ENCODE measurements around the gene XPO6. TPM values are rescaled to one million over a fixed set of nuclear protein-coding genes. Genes with fewer than 3 reads are reported as not detected.

Gene XPO6
- total RNA-seq, 4 donors from 2014 or later, result 88.2 to 160 (median 118) TPM

- Histone ChIP-seq H3K27me3 (no peaks in the 10 kb centered on the region), H3K9me3 (no peaks in the 10 kb centered on the region), H3K27ac (no peak overlapping the region), H3K4me1 (peaks cover 15 to 17% of the 10 kb centered on the region in 2 donors), H3K36me3 (peaks cover 16 to 21% of the 10 kb centered on the region in 2 donors), H3K4me3 (replicated peaks in 1 of 3) (no peak overlapping the region)
- intact Hi-C loops (cut with DNase I), result no loop called here
- no peak for DNase-seq
- WGBS, 2 donors, result 81 to 87% methylated on average over 5 of the region's 5 CpGs
- TF ChIP-seq CTCF (IDR thresholded peaks at IDR 0.05), result no peak
- no peak for TF ChIP-seq POLR2A (IDR thresholded peaks at IDR 0.05)
These were observed 45.2 kb downstream of the XPO6 start for GRCh38 chr16:28166394-28167208.

GRCh38 chr16:28165598-28165997, 46.2 kb downstream of the XPO6 start:
- intact Hi-C loops (cut with DNase I), result no loop called here
- no peak overlapping the region for H3K4me3 ChIP-seq (replicated peaks in 1 of 3)
- H3K36me3 ChIP-seq, result peaks cover 16 to 21% of the 10 kb centered on the region in 2 donors
- H3K27me3 ChIP-seq, result no peaks in the 10 kb centered on the region
- peaks cover 12 to 14% of the 10 kb centered on the region in 2 donors for H3K4me1 ChIP-seq
- no peak overlapping the region for H3K27ac ChIP-seq
- WGBS, 2 donors, result 87 to 88% methylated on average over 1 of the region's 1 CpG
- no peak for DNase-seq
- TF ChIP-seq CTCF (IDR thresholded peaks at IDR 0.05) (no peak), POLR2A (IDR thresholded peaks at IDR 0.05) (no peak)
- no peaks in the 10 kb centered on the region for H3K9me3 ChIP-seq

- no peak for DNase-seq
- H3K4me1 ChIP-seq, result peaks cover 12 to 14% of the 10 kb centered on the region in 2 donors
- peak overlapping the region in 2 of 3 donors; percentile 21 to 74 for H3K27ac ChIP-seq
- TF ChIP-seq CTCF (IDR thresholded peaks at IDR 0.05), result no peak
- TF ChIP-seq POLR2A (IDR thresholded peaks at IDR 0.05), result no peak
- H3K4me3 ChIP-seq (replicated peaks in 1 of 3), result no peak overlapping the region
- peaks cover 8 to 13% of the 10 kb centered on the region in 2 donors for H3K36me3 ChIP-seq
- 58 to 59% methylated on average over 2 of the region's 2 CpGs for WGBS, 2 donors
- H3K27me3 ChIP-seq, result no peaks in the 10 kb centered on the region
- no peaks in the 10 kb centered on the region for H3K9me3 ChIP-seq
- intact Hi-C loops (cut with DNase I), result no loop called here
These were observed 47.6 kb downstream of the XPO6 start for GRCh38 chr16:28164140-28164539.

- no peak for DNase-seq
- H3K36me3 ChIP-seq, result peaks cover 8 to 9% of the 10 kb centered on the region in 2 donors
- WGBS, 2 donors, result 85 to 87% methylated on average over 4 of the region's 4 CpGs
- H3K27me3 ChIP-seq, result no peaks in the 10 kb centered on the region
- no peak overlapping the region for H3K4me3 ChIP-seq (replicated peaks in 1 of 3)
- peaks cover 16 to 18% of the 10 kb centered on the region in 2 donors for H3K4me1 ChIP-seq
- H3K27ac ChIP-seq, result peak overlapping the region in 2 of 3 donors; percentile 21 to 74
- intact Hi-C loops (cut with DNase I), result no loop called here
- TF ChIP-seq POLR2A (IDR thresholded peaks at IDR 0.05), result no peak
- TF ChIP-seq CTCF (IDR thresholded peaks at IDR 0.05), result no peak
- no peaks in the 10 kb centered on the region for H3K9me3 ChIP-seq
These were observed 48.1 kb downstream of the XPO6 start for GRCh38 chr16:28163699-28164098.

- no peak overlapping the region for H3K4me3 ChIP-seq (replicated peaks in 1 of 3)
- no peaks in the 10 kb centered on the region for H3K27me3 ChIP-seq
- peaks cover 28 to 31% of the 10 kb centered on the region in 2 donors for H3K4me1 ChIP-seq
- H3K36me3 ChIP-seq, result peaks cover 8 to 9% of the 10 kb centered on the region in 2 donors
- no peaks in the 10 kb centered on the region for H3K9me3 ChIP-seq
- H3K27ac ChIP-seq, result peak overlapping the region in 2 of 3 donors; percentile 28 to 74
- intact Hi-C loops (cut with DNase I), result no loop called here
- 69 to 75% methylated on average over 6 of the region's 6 CpGs for WGBS, 2 donors
- no peak for TF ChIP-seq CTCF (IDR thresholded peaks at IDR 0.05)
- no peak for TF ChIP-seq POLR2A (IDR thresholded peaks at IDR 0.05)
- peak; percentile 66 to 78 for DNase-seq
These were observed 49.4 kb downstream of the XPO6 start for GRCh38 chr16:28162326-28162877.
